NCI-H2227 (cell line): Measurements from ENCODE around the gene TTC9B.

Experiments used
- DNase-seq: peaks from one replicate; lab custom pipeline; 2025; ENCODE audit not compliant: unreplicated experiment; lab: John Stamatoyannopoulos, UW

Gene TTC9B

GRCh38 chr19:40217934-40218890 is at the start of gene TTC9B:
TTC9B (minus strand) TSS chr19:40218384; CDS start chr19:40218381, 3 bp downstream.
- DNase-seq, result peak; percentile 91

GRCh38 chr19:40267601-40267997 is 49.4 kb upstream of the TTC9B start:
- DNase-seq, result no peak

- no peak for DNase-seq
Measured at GRCh38 chr19:40266912-40267600, 48.9 kb upstream of the TTC9B start.

- no peak for DNase-seq
Measured at GRCh38 chr19:40266119-40266518, 47.9 kb upstream of the TTC9B start.

- no peak for DNase-seq
Measured at GRCh38 chr19:40265763-40266099, 47.5 kb upstream of the TTC9B start.

GRCh38 chr19:40265055-40265762 is 47.0 kb upstream of the TTC9B start:
- no peak for DNase-seq

- no peak for DNase-seq
Measured at GRCh38 chr19:40264314-40265054, 46.3 kb upstream of the TTC9B start.

- DNase-seq, result no peak
Measured at GRCh38 chr19:40263440-40264313, 45.5 kb upstream of the TTC9B start.

GRCh38 chr19:40262422-40262821 is 44.2 kb upstream of the TTC9B start:
- no peak for DNase-seq

- no peak for DNase-seq
Measured at GRCh38 chr19:40261631-40262030, 43.4 kb upstream of the TTC9B start.

GRCh38 chr19:40257096-40257517 is 38.9 kb upstream of the TTC9B start:
- no peak for DNase-seq

- no peak for DNase-seq
Measured at GRCh38 chr19:40256512-40256911, 38.3 kb upstream of the TTC9B start.

- DNase-seq, result no peak
Measured at GRCh38 chr19:40255619-40256166, 37.5 kb upstream of the TTC9B start.

GRCh38 chr19:40254714-40255418 is 36.7 kb upstream of the TTC9B start:
- DNase-seq, result no peak

- DNase-seq, result no peak
Measured at GRCh38 chr19:40253611-40254092, 35.5 kb upstream of the TTC9B start.

- DNase-seq, result no peak
Measured at GRCh38 chr19:40252395-40252794, 34.2 kb upstream of the TTC9B start.

GRCh38 chr19:40251991-40252390 is 33.8 kb upstream of the TTC9B start:
- no peak for DNase-seq

- no peak for DNase-seq
Measured at GRCh38 chr19:40251244-40251643, 33.1 kb upstream of the TTC9B start.

GRCh38 chr19:40249781-40250180 is 31.6 kb upstream of the TTC9B start:
- DNase-seq, result no peak
